ENCODE data around the gene ZDHHC7.

GRCh38 chr16:84990782-84991181 is 20.6 kb downstream of the ZDHHC7 start:
- TF ChIP-seq, protein P1, sequence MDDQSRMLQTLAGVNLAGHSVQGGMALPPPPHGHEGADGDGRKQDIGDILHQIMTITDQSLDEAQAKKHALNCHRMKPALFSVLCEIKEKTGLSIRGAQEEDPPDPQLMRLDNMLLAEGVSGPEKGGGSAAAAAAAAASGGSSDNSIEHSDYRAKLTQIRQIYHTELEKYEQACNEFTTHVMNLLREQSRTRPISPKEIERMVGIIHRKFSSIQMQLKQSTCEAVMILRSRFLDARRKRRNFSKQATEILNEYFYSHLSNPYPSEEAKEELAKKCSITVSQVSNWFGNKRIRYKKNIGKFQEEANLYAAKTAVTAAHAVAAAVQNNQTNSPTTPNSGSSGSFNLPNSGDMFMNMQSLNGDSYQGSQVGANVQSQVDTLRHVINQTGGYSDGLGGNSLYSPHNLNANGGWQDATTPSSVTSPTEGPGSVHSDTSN (IDR thresholded peaks at IDR 0.05) = no peak
- no peak for TF ChIP-seq RCOR1 (IDR thresholded peaks at IDR 0.05; ENCODE audit: low read depth, low read length)
